GM23248 (cell line): ENCODE measurements around the gene ISYNA1. TPM values are rescaled to one million over a fixed set of nuclear protein-coding genes. Genes with fewer than 3 reads are reported as not detected.

Experiments used
- DNase-seq: peaks from one replicate; pipeline ENCODE4 v3.0.0-alpha.2; 2015
- H2AFZ ChIP-seq: fragments of 200-600 bp; sonication (generic); 2 replicates; pipeline ENCODE4 v1.6.1; 2016; ENCODE audit warnings: antibody characterized with exemption
- H3F3A ChIP-seq: fragments of 200-600 bp; sonication (generic); 2 replicates; pipeline ENCODE4 v1.6.1; 2016; ENCODE audit warnings: mild to moderate bottlenecking, antibody characterized with exemption, mixed run types; ENCODE audit not compliant: insufficient read depth
- H3K27ac ChIP-seq: fragments of 200-600 bp; sonication (generic); 2 replicates; pipeline ENCODE4 v1.5.1; 2016; ENCODE audit warnings: mild to moderate bottlenecking
- H3K27me3 ChIP-seq: fragments of 200-600 bp; sonication (generic); replicated peaks from 2 replicates; pipeline ENCODE4 v1.6.1; 2016; ENCODE audit warnings: mild to moderate bottlenecking; ENCODE audit not compliant: insufficient read depth
- H3K36me3 ChIP-seq: fragments of 200-600 bp; sonication (generic); 2 replicates; pipeline ENCODE4 v1.6.1; 2016; ENCODE audit warnings: low read depth, mild to moderate bottlenecking
- H3K4me1 ChIP-seq: fragments of 200-600 bp; sonication (generic); 2 replicates; pipeline ENCODE4 v1.6.1; 2016; ENCODE audit warnings: mild to moderate bottlenecking; ENCODE audit not compliant: insufficient read depth
- H3K4me2 ChIP-seq: fragments of 200-600 bp; sonication (generic); one replicate; pipeline ENCODE4 v1.6.1; 2016; ENCODE audit warnings: mild to moderate bottlenecking; ENCODE audit not compliant: unreplicated experiment
- H3K4me3 ChIP-seq: fragments of 200-600 bp; sonication (generic); 2 replicates; pipeline ENCODE4 v1.5.1; 2016; ENCODE audit warnings: mild to moderate bottlenecking
- H3K79me2 ChIP-seq: fragments of 200-600 bp; sonication (generic); 2 replicates; pipeline ENCODE4 v1.6.1; 2016; ENCODE audit warnings: mild to moderate bottlenecking; ENCODE audit not compliant: insufficient read depth
- H3K9ac ChIP-seq: fragments of 200-600 bp; sonication (generic); 2 replicates; pipeline ENCODE4 v1.6.1; 2016; ENCODE audit warnings: mild to moderate bottlenecking
- H3K9me2 ChIP-seq: fragments of 200-600 bp; sonication (generic); 2 replicates; pipeline ENCODE4 v1.6.1; 2016; ENCODE audit warnings: mixed run types, mild to moderate bottlenecking, moderate library complexity; ENCODE audit not compliant: insufficient read depth
- H3K9me3 ChIP-seq: fragments of 200-600 bp; sonication (generic); one replicate; pipeline ENCODE4 v1.6.1; 2017; ENCODE audit warnings: low read depth
- H4K20me1 ChIP-seq: fragments of 200-600 bp; sonication (generic); 2 replicates; pipeline ENCODE4 v1.6.0; 2016; ENCODE audit not compliant: insufficient read depth
- EZH2 ChIP-seq: fragments of 200-600 bp; sonication (generic); IDR thresholded peaks from 2 replicates; pipeline ENCODE4 v1.6.1; 2018; ENCODE audit warnings: antibody characterized with exemption, mild to moderate bottlenecking; ENCODE audit not compliant: insufficient read depth, poor library complexity, severe bottlenecking
- EZH2phosphoT487 ChIP-seq: fragments of 200-600 bp; sonication (generic); IDR thresholded peaks from 2 replicates; pipeline ENCODE4 v1.6.1; 2018; ENCODE audit warnings: antibody characterized with exemption, moderate library complexity, mild to moderate bottlenecking, low read depth; ENCODE audit not compliant: insufficient read depth
- WGBS, 2 experiments: methylation state at CpG; one replicate each; pipeline ENCODE4 v1.1.6; 2015 to 2017; ENCODE audit warnings: low lambda C conversion rate in 2 of 2, low coverage in 1 of 2; ENCODE audit errors: missing lambda C conversion rate in 2 of 2; 5-methylcytosine and 5-hydroxymethylcytosine counted together
- in situ Hi-C: fragments of 300-500 bp; cut with MboI; formaldehyde crosslinking; loops from 2 replicates; pipeline ENCODE4 v1.15.0; 2020
- polyA plus RNA-seq: library from polyadenylated mRNA; unstranded; fragments of >200 nt; fragmentation: Nextera tagmentation; extraction: Ambion mirVana; gene quantifications from 2 replicates; pipeline ENCODE4 v1.2.1, GENCODE V29; 2016
- total RNA-seq: library from RNA; depleted of rRNA; stranded (reverse); fragments of >200 nt; shearing (Covaris generic); gene quantifications from 2 replicates; pipeline ENCODE4 v1.2.3, GENCODE V29; 2014

ISYNA1 gene
- total and polyA plus RNA-seq, 2 experiments from 2014 or later = 5.5 to 17.2 TPM

- H3K4me2 ChIP-seq = no peak overlapping the region
- peaks cover 30% of the 10 kb centered on the region for H3K4me1 ChIP-seq
- H3K4me3 ChIP-seq = no peak overlapping the region
- H3K36me3 ChIP-seq = no peaks in the 10 kb centered on the region
- in situ Hi-C loops = no loop called here
- H2AFZ ChIP-seq = no peak overlapping the region
- no peak for DNase-seq
- H3K79me2 ChIP-seq = peaks cover 74% of the 10 kb centered on the region
- H3K9ac ChIP-seq = no peak overlapping the region
- TF ChIP-seq EZH2phosphoT487 (no peak), EZH2 (no peak)
- 72 to 76% methylated on average over 14 to 16 of the region's 16 CpGs for WGBS, 2 experiments
- H3K9me2 ChIP-seq = no peaks in the 10 kb centered on the region
- H3K27ac ChIP-seq = no peak overlapping the region
- no peaks in the 10 kb centered on the region for H3K9me3 ChIP-seq
- no peaks in the 10 kb centered on the region for H3K27me3 ChIP-seq
- peaks cover 6% of the 10 kb centered on the region for H3F3A ChIP-seq
- H4K20me1 ChIP-seq = no peaks in the 10 kb centered on the region
Observed at GRCh38 chr19:18427080-18427742, 10.7 kb downstream of the ISYNA1 start.

- DNase-seq = no peak
- Histone ChIP-seq H3K4me3 (no peak overlapping the region; the same call in 1 of the 2 replicates), H3K4me1 (peaks cover 33% of the 10 kb centered on the region), H3K4me2 (peak overlapping the region; percentile 71), H3K27ac (peak overlapping the region; percentile 65), H3K36me3 (no peaks in the 10 kb centered on the region), H3K27me3 (no peaks in the 10 kb centered on the region), H3K9ac (peak overlapping the region; percentile 51), H2AFZ (no peak overlapping the region), H3F3A (peaks cover 6% of the 10 kb centered on the region), H3K9me2 (no peaks in the 10 kb centered on the region), H3K79me2 (peaks cover 82% of the 10 kb centered on the region), H4K20me1 (no peaks in the 10 kb centered on the region), H3K9me3 (no peaks in the 10 kb centered on the region)
- TF ChIP-seq EZH2 = no peak
- no peak for TF ChIP-seq EZH2phosphoT487
- in situ Hi-C loops = no loop called here
- WGBS, 2 experiments = 69 to 77% methylated on average over 8 of the region's 8 CpGs
Observed at GRCh38 chr19:18426416-18426767, 11.5 kb downstream of the ISYNA1 start.

GRCh38 chr19:18425515-18426415 lies 12.2 kb downstream of the ISYNA1 start:
- Histone ChIP-seq H3F3A (peaks cover 6% of the 10 kb centered on the region), H3K9ac (peak overlapping the region; percentile 51), H3K36me3 (no peaks in the 10 kb centered on the region), H3K27me3 (no peaks in the 10 kb centered on the region), H2AFZ (no peak overlapping the region), H3K27ac (peak overlapping the region; percentile 65), H3K4me1 (peaks cover 39% of the 10 kb centered on the region), H3K9me3 (no peaks in the 10 kb centered on the region), H3K9me2 (no peaks in the 10 kb centered on the region), H3K4me3 (no peak overlapping the region; the same call in 1 of the 2 replicates), H3K4me2 (peak overlapping the region; percentile 71), H4K20me1 (no peaks in the 10 kb centered on the region), H3K79me2 (peaks cover 88% of the 10 kb centered on the region)
- 28 to 35% methylated on average over 16 to 17 of the region's 18 CpGs for WGBS, 2 experiments
- peak; percentile 93 for DNase-seq
- TF ChIP-seq EZH2phosphoT487 = no peak
- TF ChIP-seq EZH2 = no peak
- in situ Hi-C loops = no loop called here

- H3K4me1 ChIP-seq = peaks cover 42% of the 10 kb centered on the region
- no peak for DNase-seq
- WGBS, 2 experiments = 80 to 84% methylated on average over 11 to 17 of the region's 17 CpGs
Observed at GRCh38 chr19:18424890-18425514, 12.9 kb downstream of the ISYNA1 start.

More at GRCh38 chr19:18424890-18425514, 12.9 kb downstream of the ISYNA1 start:
- Histone ChIP-seq H3K79me2 (peaks cover 94% of the 10 kb centered on the region), H3K9me2 (no peaks in the 10 kb centered on the region), H3K4me2 (no peak overlapping the region), H3F3A (peaks cover 6% of the 10 kb centered on the region), H3K27ac (peak overlapping the region; percentile 65; the same call in 1 of the 2 replicates), H3K9me3 (no peaks in the 10 kb centered on the region), H3K36me3 (no peaks in the 10 kb centered on the region), H4K20me1 (no peaks in the 10 kb centered on the region), H3K4me3 (no peak overlapping the region), H2AFZ (no peak overlapping the region), H3K27me3 (no peaks in the 10 kb centered on the region), H3K9ac (no peak overlapping the region)
- in situ Hi-C loops = no loop called here
- TF ChIP-seq EZH2phosphoT487 (no peak), EZH2 (no peak)
